Aorta (tissue), 5 donors: ENCODE measurements around the gene LRRC57. TPM values are rescaled to one million over a fixed set of nuclear protein-coding genes. Genes with fewer than 3 reads are reported as not detected.

Experiments
- ATAC-seq: fragments of 200-7000 bp; cut with Tn5 transposase; one replicate; pipeline ENCODE4 v1.9.1; 2022; ENCODE audit warnings: moderate library complexity; ENCODE audit not compliant: low FRiP score
- DNase-seq, 2 donors: peaks; one replicate each; pipeline ENCODE4 v3.0.0-alpha.2; 2020
- H3K27ac ChIP-seq, 2 donors: one replicate each; pipeline ENCODE4 v1.5.1; 2013; ENCODE audit warnings: low read length in 2 of 2, mild to moderate bottlenecking in 2 of 2, moderate library complexity in 2 of 2, control low read depth in 1 of 2, inconsistent platforms in 1 of 2, low read depth in 1 of 2
- H3K27me3 ChIP-seq, 2 donors: one replicate each; pipeline ENCODE4 v1.6.1; 2013; ENCODE audit warnings: control low read depth in 1 of 2, low read length in 1 of 2, mild to moderate bottlenecking in 1 of 2, moderate library complexity in 1 of 2; ENCODE audit not compliant: insufficient read depth in 2 of 2, control insufficient read depth in 1 of 2
- H3K36me3 ChIP-seq, 2 donors: one replicate each; pipeline ENCODE4 v1.6.1; 2013; ENCODE audit warnings: control low read depth in 1 of 2, low read length in 1 of 2, mild to moderate bottlenecking in 1 of 2; ENCODE audit not compliant: insufficient read depth in 2 of 2, control insufficient read depth in 1 of 2
- H3K4me1 ChIP-seq, 2 donors: one replicate each; pipeline ENCODE4 v1.6.1; 2013; ENCODE audit warnings: low read length in 2 of 2, control low read depth in 1 of 2, mild to moderate bottlenecking in 1 of 2, moderate library complexity in 1 of 2; ENCODE audit not compliant: insufficient read depth in 2 of 2, control insufficient read depth in 1 of 2
- H3K4me3 ChIP-seq, 2 donors: one replicate each; pipeline ENCODE4 v1.5.1; 2013; ENCODE audit warnings: low read length in 2 of 2, control low read depth in 1 of 2, mild to moderate bottlenecking in 1 of 2
- H3K9me3 ChIP-seq: one replicate; pipeline ENCODE4 v1.6.1; 2013; ENCODE audit warnings: mild to moderate bottlenecking, low read length; ENCODE audit not compliant: control insufficient read depth
- WGBS, 2 donors: extraction: QIAGEN DNeasy Blood & Tissue Kit; methylation state at CpG; one replicate each; pipeline ENCODE4 v1.1.7; 2013; 5-methylcytosine and 5-hydroxymethylcytosine counted together
- intact Hi-C, 2 donors: fragments of 100-400 bp; cut with DNase I; formaldehyde crosslinking; loops; one replicate each; pipeline versions ENCODE4 v1.14.2 to v1.15.0; 2022
- polyA plus RNA-seq, 2 donors: library from polyadenylated mRNA; stranded (reverse); fragments of 200-250 nt; gene quantifications; one replicate each; pipeline ENCODE4 v1.2.3, GENCODE V29; 2013
- total RNA-seq, 2 donors: library from RNA; stranded (reverse); fragmentation: NEBNext Ultra II Directional; extraction: Animal tissue kit (Norgen Biotek cat#: 25700); gene quantifications; one replicate each; pipeline ENCODE4 v1.2.1, GENCODE V29; 2021
- donor health status: healthy with polysubstance abuse.
- donor health status: Bipolar disorder and iron deficiency.
- donor health status: DM: no; HTN: no; CAD: no.
- donor health status: DM: no; HTN: no; CAD: no.
- donor health status: DM: yes; HTN: yes; CAD: no.

Gene LRRC57
- total and polyA plus RNA-seq, 4 donors, result 5.1 to 20.8 (median 13.5) TPM

- intact Hi-C loops, result no loop called here
- 89 to 94% methylated on average over 1 of the region's 1 CpG for WGBS, 2 donors
- H3K36me3 ChIP-seq, result peaks cover 3 to 7% of the 10 kb centered on the region in 2 donors
These were observed 15.3 kb downstream of the LRRC57 start for GRCh38 chr15:42533246-42533645.

DNA sequence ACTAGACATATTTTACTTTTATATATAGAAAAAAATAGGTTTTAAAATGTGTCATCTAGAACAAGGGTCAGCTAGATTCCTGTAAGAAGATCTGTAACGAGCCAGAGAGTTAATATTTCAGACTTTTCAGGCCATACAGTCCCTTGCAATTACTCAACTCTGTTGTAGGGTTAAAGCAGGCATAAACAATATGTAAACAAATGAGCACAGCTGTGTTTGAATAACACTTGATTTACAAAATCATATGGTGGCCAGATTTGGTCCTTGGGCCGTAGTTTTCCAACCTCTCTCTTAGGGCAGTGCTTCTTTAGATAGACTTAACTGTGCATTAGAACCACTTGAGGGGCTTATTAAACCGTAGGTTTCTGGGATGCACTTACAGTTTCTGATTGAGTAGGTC, 19.6 kb downstream of the LRRC57 start:
- intact Hi-C loops, result no loop called here
- WGBS, 2 donors, result 93 to 97% methylated on average over 3 of the region's 3 CpGs
- H3K9me3 ChIP-seq, result no peaks in the 10 kb centered on the region

More at GRCh38 chr15:42533246-42533645, 15.3 kb downstream of the LRRC57 start:
- H3K4me1 ChIP-seq, result no peaks in the 10 kb centered on the region
- DNase-seq (no peak), ATAC-seq (no peak)
- H3K9me3 ChIP-seq, result no peaks in the 10 kb centered on the region
- no peak overlapping the region for H3K4me3 ChIP-seq
- H3K27ac ChIP-seq, result no peak overlapping the region
- H3K27me3 ChIP-seq, result no peaks in the 10 kb centered on the region

GRCh38 chr15:42523331-42523730, 25.3 kb downstream of the LRRC57 start:
- WGBS, 2 donors, result 68 to 90% methylated on average over 2 of the region's 2 CpGs
- no peak overlapping the region for H3K27ac ChIP-seq
- H3K27me3 ChIP-seq, result no peaks in the 10 kb centered on the region
- DNase-seq (no peak), ATAC-seq (no peak)
- H3K4me1 ChIP-seq, result no peaks in the 10 kb centered on the region
- peaks cover 2 to 3% of the 10 kb centered on the region in 2 donors for H3K36me3 ChIP-seq
- no peak overlapping the region for H3K4me3 ChIP-seq
- intact Hi-C loops, result no loop called here
- no peaks in the 10 kb centered on the region for H3K9me3 ChIP-seq

More for the DNA sequence above, 19.6 kb downstream of the LRRC57 start:
- Histone ChIP-seq H3K36me3 (peaks cover 6 to 7% of the 10 kb centered on the region in 2 donors), H3K4me1 (no peaks in the 10 kb centered on the region), H3K27me3 (no peaks in the 10 kb centered on the region), H3K27ac (no peak overlapping the region), H3K4me3 (no peak overlapping the region)
- DNase-seq, result no peak
- no peak for ATAC-seq

DNA sequence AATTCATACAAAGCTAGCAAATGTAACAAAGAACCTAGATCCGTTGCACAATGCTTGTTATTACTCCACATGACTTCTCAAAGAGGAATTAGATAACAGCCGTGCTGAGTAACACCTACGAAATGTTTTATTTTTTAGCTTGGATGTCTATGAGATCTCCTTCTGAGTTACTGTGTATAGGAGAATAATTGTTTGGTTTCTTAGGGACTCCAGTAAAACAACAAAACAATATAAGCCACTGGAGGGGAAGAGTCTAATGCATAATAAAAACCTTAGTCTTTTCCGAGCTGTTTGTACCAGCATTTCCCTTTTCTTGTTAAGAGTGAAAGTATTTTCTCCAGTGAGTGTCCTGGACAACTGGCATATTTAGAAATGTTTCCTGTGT, 37.6 kb downstream of the LRRC57 start:
- intact Hi-C loops, result no loop called here
- no peaks in the 10 kb centered on the region for H3K27me3 ChIP-seq
- H3K27ac ChIP-seq, result peak overlapping the region in 1 of 2 donors; percentile 49
- H3K36me3 ChIP-seq, result peaks cover 0 to 2% of the 10 kb centered on the region in 2 donors
- no peaks in the 10 kb centered on the region for H3K9me3 ChIP-seq
- no peak overlapping the region for H3K4me3 ChIP-seq
- WGBS, 2 donors, result 7% methylated on average over 4 of the region's 4 CpGs
- no peaks in the 10 kb centered on the region for H3K4me1 ChIP-seq
- DNase-seq (no peak), ATAC-seq (peak; percentile 61)

DNA sequence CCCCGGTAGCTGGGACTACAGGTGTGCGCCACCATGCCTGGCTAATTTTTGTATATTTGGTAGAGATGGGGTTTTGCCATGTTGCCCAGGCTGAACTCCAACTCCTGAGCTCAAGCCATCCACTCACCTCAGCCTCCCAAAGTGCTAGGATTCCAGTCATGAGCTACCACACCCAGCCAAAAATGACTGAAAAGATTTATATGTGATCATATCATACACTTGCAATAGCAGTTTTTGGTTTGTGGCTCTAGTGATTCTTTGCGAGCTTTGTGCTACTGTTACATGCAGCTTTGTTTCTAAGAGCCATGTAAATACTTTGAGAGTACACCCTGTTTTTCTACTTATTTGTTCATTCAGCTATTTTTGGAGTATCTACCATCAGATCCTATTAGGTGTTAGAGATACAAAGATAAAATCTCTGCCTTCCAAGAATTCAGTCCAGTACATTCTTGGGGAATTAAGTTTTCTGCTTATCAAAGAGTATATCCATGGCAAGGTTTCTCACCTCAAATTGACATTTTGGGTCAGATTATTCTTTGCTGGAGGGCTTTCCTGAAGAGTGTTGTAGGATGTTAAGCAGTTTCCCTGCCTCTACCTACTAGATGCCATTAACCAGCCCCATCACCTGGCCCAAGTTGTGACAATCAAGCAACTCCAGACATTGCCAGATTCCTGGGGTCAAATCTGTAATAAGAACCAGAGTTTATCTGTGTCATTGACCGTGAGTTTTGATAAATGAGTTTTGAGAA, 38.2 kb downstream of the LRRC57 start:
- Histone ChIP-seq H3K9me3 (no peaks in the 10 kb centered on the region), H3K4me1 (no peaks in the 10 kb centered on the region), H3K36me3 (peaks cover 0 to 2% of the 10 kb centered on the region in 2 donors), H3K4me3 (no peak overlapping the region), H3K27me3 (no peaks in the 10 kb centered on the region), H3K27ac (peak overlapping the region; percentile 28 to 49)
- ATAC-seq (no peak), DNase-seq (no peak)
- 65 to 66% methylated on average over 4 of the region's 4 CpGs for WGBS, 2 donors
- intact Hi-C loops, result no loop called here

GRCh38 chr15:42508263-42508690, 40.3 kb downstream of the LRRC57 start:
- no peaks in the 10 kb centered on the region for H3K9me3 ChIP-seq
- ATAC-seq (no peak), DNase-seq (no peak)
- no peak overlapping the region for H3K4me3 ChIP-seq
- WGBS, 2 donors, result 56 to 58% methylated on average over 9 of the region's 9 CpGs
- no peaks in the 10 kb centered on the region for H3K4me1 ChIP-seq
- no peak overlapping the region for H3K27ac ChIP-seq
- intact Hi-C loops, result no loop called here
- no peaks in the 10 kb centered on the region for H3K27me3 ChIP-seq
- no peaks in the 10 kb centered on the region for H3K36me3 ChIP-seq

DNA sequence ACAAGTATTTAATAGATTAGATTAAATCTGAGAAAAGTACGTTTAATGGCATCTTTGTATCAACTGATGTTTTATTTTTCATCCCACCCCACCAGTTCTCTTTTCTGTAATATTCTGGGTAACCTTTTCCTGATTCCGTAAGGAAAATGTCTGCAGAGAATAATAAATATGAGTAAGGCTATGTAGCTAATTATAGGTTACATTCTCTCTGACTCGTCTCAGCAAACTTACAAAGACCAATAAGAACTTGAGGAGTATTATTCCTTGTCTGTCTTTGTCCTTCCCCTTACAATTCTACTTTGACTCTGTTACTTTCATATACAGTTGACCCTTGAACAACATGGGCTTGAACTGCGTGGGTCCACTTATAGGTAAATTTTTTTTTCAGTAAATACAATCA, 41.1 kb downstream of the LRRC57 start:
- Histone ChIP-seq H3K4me1 (no peaks in the 10 kb centered on the region), H3K9me3 (no peaks in the 10 kb centered on the region), H3K36me3 (no peaks in the 10 kb centered on the region), H3K4me3 (no peak overlapping the region), H3K27ac (no peak overlapping the region), H3K27me3 (no peaks in the 10 kb centered on the region)
- intact Hi-C loops, result no loop called here
- ATAC-seq (no peak), DNase-seq (no peak)
- WGBS, 2 donors, result 33 to 34% methylated on average over 4 of the region's 4 CpGs

DNA sequence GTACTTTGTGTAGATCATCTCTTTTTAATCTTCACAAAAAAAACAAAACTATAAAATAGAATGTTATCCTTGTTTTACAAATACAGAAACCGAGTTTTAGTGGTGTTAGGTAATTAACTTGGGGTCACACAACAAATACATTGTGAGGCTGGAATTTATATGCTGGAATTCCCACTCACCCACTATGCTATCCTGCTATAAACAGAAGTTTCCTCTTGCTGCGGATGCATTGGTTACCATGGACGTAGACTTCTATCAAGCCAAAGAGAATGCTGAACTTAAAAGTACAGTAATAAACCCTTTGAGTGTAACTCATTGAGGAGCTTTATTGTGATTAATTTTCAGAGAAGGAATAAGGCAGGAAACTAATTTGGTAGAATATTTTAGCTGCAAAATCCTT, 44.0 kb downstream of the LRRC57 start:
- WGBS, 2 donors, result 20 to 35% methylated on average over 3 of the region's 3 CpGs
- ATAC-seq (no peak), DNase-seq (no peak)
- Histone ChIP-seq H3K27me3 (no peaks in the 10 kb centered on the region), H3K4me1 (peaks cover 0 to 5% of the 10 kb centered on the region in 2 donors), H3K27ac (no peak overlapping the region), H3K9me3 (no peaks in the 10 kb centered on the region), H3K36me3 (no peaks in the 10 kb centered on the region), H3K4me3 (no peak overlapping the region)
- intact Hi-C loops, result no loop called here

DNA sequence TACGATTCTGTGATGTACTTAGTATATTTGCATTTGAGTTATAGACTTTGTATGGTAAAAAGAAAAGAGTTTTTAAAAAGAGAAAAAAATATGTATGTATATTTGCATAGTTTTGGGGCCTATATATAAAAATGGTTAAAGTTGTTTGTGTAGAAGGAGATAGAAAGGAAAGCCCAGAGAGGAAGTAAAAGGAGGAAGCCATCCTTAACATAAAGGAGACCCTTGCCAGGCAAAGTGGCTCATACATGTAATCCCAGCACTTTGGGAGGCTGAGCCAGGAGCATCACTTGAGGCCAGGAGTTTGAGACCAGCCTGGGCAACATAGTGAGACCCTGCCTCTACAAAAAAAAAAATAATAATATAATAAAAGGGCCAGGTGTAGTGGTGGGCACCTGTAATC, 44.8 kb downstream of the LRRC57 start:
- intact Hi-C loops, result no loop called here
- ATAC-seq, result no peak
- 71 to 87% methylated on average over 1 of the region's 1 CpG for WGBS, 2 donors
- peaks cover 0 to 5% of the 10 kb centered on the region in 2 donors for H3K4me1 ChIP-seq
- H3K4me3 ChIP-seq, result no peak overlapping the region
- no peaks in the 10 kb centered on the region for H3K9me3 ChIP-seq
- no peaks in the 10 kb centered on the region for H3K27me3 ChIP-seq
- H3K27ac ChIP-seq, result no peak overlapping the region
- no peak for DNase-seq
- H3K36me3 ChIP-seq, result no peaks in the 10 kb centered on the region
